NCI-H748 treated with DMSO at 0.1 percent for 48 hours (cell line): Measurements from ENCODE around the gene LYRM1.
A peak's percentile ranks its signal among the peaks of the same experiment; 100 is the strongest.
"Not testable (repeated sequence)": the region's sequence is repeated elsewhere in the genome, so short reads cannot be mapped to it uniquely, and the experiment has no call there.

Experiments
- DNase-seq: peaks from one replicate; lab custom pipeline; 2025; lab: John Stamatoyannopoulos, UW

LYRM1 gene

GRCh38 chr16:20900299-20901067, at the start of gene LYRM1, which contains the start of gene DCUN1D3:
LYRM1 (plus strand) TSS chr16:20900771; CDS start chr16:20915556, 14,785 bp downstream.
DCUN1D3 (minus strand) TSS chr16:20900358; CDS start chr16:20862538, 37,820 bp downstream.
- DNase-seq, result peak; percentile 81

DNA sequence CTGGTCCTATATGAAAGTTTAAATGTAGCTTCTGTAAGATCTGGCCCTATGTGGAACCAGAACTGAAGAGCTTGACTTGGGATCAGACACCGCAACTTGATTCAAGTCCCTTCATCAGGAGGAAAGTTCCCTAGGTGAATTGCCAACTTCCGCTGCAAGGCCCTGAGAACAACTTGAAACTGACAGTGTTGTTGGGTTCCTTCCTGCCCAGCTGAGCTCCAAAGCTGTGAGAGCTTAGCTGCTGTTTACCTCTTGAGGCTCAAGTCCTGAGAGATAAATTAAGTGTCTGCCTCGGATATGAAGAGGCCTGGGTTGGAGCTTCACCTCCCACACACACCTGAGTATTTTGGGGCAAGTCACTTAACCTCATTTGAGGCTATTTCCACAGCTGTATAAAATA, 49.6 kb upstream of the LYRM1 start:
- DNase-seq, result no peak

DNA sequence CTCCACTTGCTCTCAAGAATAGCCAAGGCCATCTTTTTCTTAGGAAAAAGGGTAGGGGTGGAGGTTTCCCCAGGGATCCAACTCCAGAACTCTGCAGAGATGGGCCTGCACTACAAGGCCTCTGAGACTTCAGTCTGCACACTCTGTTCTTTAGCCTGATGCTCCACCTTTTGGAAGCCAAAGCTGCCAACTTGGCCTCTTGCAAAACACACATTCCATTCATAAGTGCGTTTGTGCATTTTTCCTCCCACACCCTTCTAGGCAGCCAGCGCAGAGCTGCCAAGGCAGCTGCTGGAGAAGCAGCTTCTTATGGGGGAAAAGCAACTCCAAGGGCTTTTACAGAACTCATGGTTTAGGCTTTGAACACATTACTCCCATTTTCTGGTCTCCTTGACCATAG, 49.0 kb upstream of the LYRM1 start:
- DNase-seq, result no peak

- no peak for DNase-seq
Observed at GRCh38 chr16:20853143-20853542, 47.4 kb upstream of the LYRM1 start.

DNA sequence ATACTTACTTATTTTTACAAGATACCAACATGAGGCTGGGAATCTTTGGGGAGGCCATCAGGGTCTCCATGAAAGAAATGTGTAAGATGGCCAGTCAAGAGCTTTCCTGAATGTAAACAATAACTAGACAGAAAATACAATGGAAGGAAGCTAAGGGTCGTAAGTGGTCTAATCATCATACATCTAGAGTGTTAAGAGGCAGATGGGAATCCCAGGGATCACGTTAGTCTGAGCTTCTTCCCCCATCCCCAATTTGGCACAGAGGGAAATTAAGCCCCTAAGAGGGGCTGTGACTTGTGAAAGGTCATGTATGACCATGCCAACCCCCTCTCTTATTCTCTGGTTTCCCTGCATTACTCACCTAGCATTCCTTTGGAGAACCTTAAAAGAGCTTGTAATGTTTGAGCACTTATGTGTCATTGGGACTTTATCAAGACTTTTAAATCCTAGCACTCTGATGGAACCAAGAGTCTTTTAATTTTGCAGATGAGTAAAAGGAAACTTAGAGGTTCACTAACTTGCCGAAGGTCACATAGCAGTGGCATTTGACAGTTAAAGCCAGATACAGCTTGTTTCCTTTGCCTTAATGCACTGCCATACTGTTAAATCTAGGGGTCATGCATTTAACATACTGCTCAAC, 46.5 kb upstream of the LYRM1 start:
- no peak for DNase-seq

GRCh38 chr16:20854963-20855362, 45.6 kb upstream of the LYRM1 start:
- DNase-seq, result no peak

DNA sequence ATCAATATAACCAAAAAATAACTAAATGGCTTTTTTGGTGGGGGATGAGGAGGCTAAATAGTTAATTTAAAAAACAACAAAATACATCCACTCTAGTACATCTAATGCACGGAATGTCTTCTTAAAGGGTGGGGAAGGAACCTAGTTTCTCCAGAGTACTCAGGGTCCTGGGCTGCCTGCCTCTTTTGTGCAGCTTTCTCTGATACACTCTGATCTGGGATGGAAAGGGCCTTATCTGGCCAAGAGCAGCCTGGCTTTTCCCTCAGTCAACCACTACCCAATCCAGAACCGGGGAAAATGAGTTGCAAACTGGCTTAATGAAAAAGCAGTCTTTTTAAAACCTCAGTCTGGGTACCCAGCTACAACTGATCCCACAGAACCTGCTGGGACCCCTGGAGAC, 43.3 kb upstream of the LYRM1 start:
- no peak for DNase-seq

DNA sequence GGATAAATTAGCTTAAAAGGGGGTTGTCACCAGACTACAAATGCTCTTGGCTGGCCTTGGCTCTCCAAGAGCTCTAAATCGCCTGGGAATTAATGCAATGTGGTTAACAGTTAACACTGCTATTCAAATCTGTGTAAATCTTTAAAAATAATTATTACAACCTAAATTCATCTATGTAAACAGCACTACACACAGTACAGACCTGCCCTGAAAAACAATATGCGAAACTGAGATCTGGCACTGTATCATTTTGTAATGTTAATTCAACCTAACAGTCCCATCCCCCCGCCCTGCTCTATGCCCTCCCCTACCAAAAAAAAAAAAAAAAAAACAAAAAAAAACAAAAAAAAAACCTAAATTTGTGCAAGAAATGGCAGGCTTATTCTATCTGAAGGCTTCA, 41.3 kb upstream of the LYRM1 start:
- no peak for DNase-seq

DNA sequence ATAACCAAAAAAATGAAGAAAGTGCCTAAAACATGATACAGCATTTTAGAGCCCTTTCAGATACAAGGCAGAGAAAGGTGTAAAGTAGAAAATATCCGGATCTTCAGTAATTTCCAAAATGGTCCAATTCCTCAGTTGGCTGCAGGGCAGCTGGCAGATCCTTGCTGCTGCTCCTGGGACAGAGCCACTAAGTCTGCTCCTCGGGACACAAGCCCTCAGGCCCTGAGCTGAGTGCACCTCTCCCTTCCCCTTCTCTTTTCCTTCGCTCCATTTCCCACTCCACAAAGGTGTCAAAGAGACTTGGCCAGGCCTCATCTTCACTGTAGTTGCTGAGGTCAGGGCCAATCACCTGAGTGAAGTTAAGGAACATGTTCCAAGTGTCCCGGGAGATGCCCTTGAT, 40.9 kb upstream of the LYRM1 start:
- no peak for DNase-seq

GRCh38 chr16:20860361-20860760, 40.2 kb upstream of the LYRM1 start:
- no peak for DNase-seq

- not testable (repeated sequence) for DNase-seq
Observed at GRCh38 chr16:20860995-20861394, 39.6 kb upstream of the LYRM1 start.

GRCh38 chr16:20862162-20862960, 38.2 kb upstream of the LYRM1 start:
- no peak for DNase-seq

DNA sequence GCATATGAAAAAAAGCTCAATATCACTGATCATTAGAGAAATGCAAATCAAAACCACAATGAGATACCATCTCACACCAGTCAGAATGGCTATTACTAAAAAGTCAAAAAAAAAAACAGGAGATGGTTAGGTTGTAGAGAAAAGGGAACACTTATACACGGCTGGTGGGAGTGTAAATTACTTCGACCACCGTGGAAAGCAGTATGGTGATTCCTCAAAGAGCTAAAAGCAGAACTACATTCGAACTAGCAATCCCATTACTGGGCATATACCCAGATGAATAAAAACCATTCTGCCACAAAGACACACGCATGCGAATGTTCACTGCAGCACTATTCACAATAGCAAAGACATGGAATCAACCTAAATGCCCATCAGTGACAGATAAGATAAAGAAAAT, 36.2 kb upstream of the LYRM1 start:
- not testable (repeated sequence) for DNase-seq

DNA sequence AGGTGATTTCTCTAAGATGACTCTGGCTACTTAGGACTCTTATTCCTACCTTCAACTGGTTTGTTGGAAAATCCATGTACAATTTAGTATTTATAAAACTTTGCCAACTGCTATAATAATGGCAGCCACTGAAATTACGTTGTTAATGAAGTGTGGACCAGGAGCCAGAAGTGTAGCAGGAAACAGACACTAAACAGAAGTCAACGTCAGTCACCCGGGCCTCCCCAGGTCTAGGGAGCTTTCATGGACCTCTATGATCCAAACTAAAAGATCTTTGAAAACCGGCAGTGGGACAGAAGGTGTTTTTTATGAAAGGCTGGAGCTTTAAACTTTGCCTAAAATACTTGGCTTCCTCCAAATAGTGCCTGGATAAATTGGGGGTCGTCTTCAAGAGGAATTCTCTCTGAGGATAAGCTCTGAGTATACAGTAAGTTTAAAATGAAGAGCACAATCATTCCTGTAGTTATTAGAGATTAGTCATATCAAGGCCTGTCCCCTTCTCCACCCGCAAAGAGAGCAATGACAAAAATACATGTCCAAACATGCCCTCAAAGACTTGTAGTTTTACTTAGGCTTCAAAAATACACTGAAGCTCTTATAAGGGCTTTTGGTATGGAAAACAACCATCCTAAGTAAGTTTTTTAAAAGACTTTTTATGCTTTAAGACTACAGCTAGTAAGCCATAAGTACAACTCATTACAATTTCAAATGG, 35.0 kb upstream of the LYRM1 start:
- no peak for DNase-seq

- no peak for DNase-seq
Observed at GRCh38 chr16:20866145-20866772, 34.3 kb upstream of the LYRM1 start.

- DNase-seq, result no peak
Observed at GRCh38 chr16:20866801-20867200, 33.8 kb upstream of the LYRM1 start.

DNA sequence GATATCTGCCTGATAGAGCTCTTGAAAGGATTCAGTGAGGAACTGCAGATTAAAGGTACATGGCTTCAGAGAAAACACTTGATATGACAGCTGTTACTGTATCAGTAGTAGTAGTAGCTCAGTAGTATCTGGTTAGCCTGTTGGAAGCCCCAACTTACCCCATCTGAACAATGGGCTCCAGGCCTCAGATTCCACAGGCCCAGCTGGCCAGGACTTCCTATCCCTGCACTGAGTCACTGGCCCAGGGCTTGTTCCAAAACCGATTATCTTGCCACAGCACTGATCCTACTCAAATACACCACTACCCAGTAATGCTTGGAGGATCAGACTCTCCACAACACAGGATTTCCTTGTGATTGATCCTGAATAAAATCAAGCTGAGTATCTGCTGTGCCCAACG, 33.0 kb upstream of the LYRM1 start:
- DNase-seq, result no peak

- no peak for DNase-seq
Observed at GRCh38 chr16:20868890-20869289, 31.7 kb upstream of the LYRM1 start.

DNA sequence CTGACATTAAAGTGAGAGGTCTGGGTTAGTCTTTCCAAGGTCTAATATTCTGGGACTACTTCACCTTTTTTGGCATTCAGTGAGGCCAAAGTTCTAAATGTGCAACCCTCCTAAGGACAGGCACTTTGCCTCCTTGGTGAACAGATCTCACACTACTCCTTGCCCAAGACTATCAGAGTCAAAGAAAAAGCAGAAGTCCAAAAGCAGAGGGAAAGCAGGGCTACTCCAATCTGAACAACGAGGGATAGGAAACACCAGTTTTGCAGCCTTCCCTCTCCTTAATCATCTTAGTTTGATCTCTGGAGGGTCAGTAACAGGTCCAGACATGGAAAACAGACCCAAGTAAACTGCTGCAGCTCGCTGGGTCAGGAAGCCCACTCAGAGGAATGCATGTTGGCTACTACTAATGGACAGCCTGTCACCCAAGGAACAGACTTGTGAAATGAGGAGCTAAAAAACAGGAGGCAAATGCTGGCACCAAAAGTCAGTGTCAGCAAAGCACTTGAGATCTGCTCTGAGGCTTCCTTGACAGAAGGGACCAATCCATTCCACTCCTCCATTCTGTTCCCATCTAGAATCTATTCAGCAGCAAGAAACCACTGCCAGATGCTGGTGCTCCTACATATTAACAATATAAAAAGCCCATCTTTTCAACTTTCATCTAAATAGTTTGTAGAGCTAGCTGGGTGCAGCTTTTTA, 30.3 kb upstream of the LYRM1 start:
- no peak for DNase-seq

- DNase-seq, result no peak
Observed at GRCh38 chr16:20871258-20871657, 29.3 kb upstream of the LYRM1 start.
